OCI-LY3 (cell line): ENCODE results near the gene ABCC3.

Experiments
- CTCF ChIP-seq: fragments of 200-600, 300-600 bp; sonication (generic); IDR thresholded peaks from 2 replicates; pipeline ENCODE4 v1.5.1; 2014; ENCODE audit warnings: antibody characterized with exemption, low read length, low read depth
- EZH2phosphoT487 ChIP-seq: fragments of 200-600 bp; shearing (Covaris generic); IDR thresholded peaks from 2 replicates; pipeline ENCODE4 v1.6.1; 2018; ENCODE audit warnings: antibody characterized with exemption, mixed run types, low read depth

GRCh38 chr17:50719924-50720794, 85.5 kb downstream of the ABCC3 start:
- TF ChIP-seq CTCF (no peak), EZH2phosphoT487 (no peak)
